Measurements from ENCODE around the gene GGT5.

Gene GGT5

GRCh38 chr22:24186892-24187670 lies 57.8 kb downstream of the GGT5 start:
- no peak overlapping the region for H3K9ac ChIP-seq
- no peak overlapping the region for H3K27ac ChIP-seq
- H3K4me3 ChIP-seq (IDR thresholded peaks at IDR 0.05; ENCODE audit: insufficient read depth, low read depth, low read length): no peak overlapping the region
- no peak overlapping the region for H3K4me2 ChIP-seq
- no peaks in the 10 kb centered on the region for H3K4me1 ChIP-seq (ENCODE audit: low read depth, poor library complexity, severe bottlenecking)
- no peaks in the 10 kb centered on the region for H3K27me3 ChIP-seq (ENCODE audit: insufficient read depth, low read depth)
- TF ChIP-seq, protein P1, sequence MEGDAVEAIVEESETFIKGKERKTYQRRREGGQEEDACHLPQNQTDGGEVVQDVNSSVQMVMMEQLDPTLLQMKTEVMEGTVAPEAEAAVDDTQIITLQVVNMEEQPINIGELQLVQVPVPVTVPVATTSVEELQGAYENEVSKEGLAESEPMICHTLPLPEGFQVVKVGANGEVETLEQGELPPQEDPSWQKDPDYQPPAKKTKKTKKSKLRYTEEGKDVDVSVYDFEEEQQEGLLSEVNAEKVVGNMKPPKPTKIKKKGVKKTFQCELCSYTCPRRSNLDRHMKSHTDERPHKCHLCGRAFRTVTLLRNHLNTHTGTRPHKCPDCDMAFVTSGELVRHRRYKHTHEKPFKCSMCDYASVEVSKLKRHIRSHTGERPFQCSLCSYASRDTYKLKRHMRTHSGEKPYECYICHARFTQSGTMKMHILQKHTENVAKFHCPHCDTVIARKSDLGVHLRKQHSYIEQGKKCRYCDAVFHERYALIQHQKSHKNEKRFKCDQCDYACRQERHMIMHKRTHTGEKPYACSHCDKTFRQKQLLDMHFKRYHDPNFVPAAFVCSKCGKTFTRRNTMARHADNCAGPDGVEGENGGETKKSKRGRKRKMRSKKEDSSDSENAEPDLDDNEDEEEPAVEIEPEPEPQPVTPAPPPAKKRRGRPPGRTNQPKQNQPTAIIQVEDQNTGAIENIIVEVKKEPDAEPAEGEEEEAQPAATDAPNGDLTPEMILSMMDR (conservative IDR thresholded peaks at IDR 0.05; ENCODE audit: low read depth, low read length): no peak
- no peaks in the 10 kb centered on the region for H3K36me3 ChIP-seq (ENCODE audit: insufficient read depth)
- H3K79me2 ChIP-seq (ENCODE audit: insufficient read depth, low read depth): no peaks in the 10 kb centered on the region
- no peaks in the 10 kb centered on the region for H4K20me1 ChIP-seq (ENCODE audit: insufficient read depth)
- H2AFZ ChIP-seq (ENCODE audit: low read depth): no peak overlapping the region

- TF ChIP-seq, protein P1 (conservative IDR thresholded peaks at IDR 0.05; ENCODE audit: low read depth, low read length): no peak
- Histone ChIP-seq H3K4me1 (ENCODE audit: low read depth, poor library complexity, severe bottlenecking) (no peaks in the 10 kb centered on the region), H3K9ac (no peak overlapping the region), H3K27me3 (ENCODE audit: insufficient read depth, low read depth) (no peaks in the 10 kb centered on the region), H3K79me2 (ENCODE audit: insufficient read depth, low read depth) (no peaks in the 10 kb centered on the region), H3K36me3 (ENCODE audit: insufficient read depth) (no peaks in the 10 kb centered on the region), H3K4me2 (no peak overlapping the region), H3K27ac (no peak overlapping the region), H4K20me1 (ENCODE audit: insufficient read depth) (no peaks in the 10 kb centered on the region), H2AFZ (ENCODE audit: low read depth) (no peak overlapping the region), H3K4me3 (IDR thresholded peaks at IDR 0.05; ENCODE audit: insufficient read depth, low read depth, low read length) (no peak overlapping the region)
These were observed 58.5 kb downstream of the GGT5 start for GRCh38 chr22:24186352-24186740.

- Histone ChIP-seq H3K4me2 (no peak overlapping the region), H3K9ac (no peak overlapping the region), H3K79me2 (ENCODE audit: insufficient read depth, low read depth) (no peaks in the 10 kb centered on the region), H2AFZ (ENCODE audit: low read depth) (no peak overlapping the region), H3K4me3 (IDR thresholded peaks at IDR 0.05; ENCODE audit: insufficient read depth, low read depth, low read length) (no peak overlapping the region), H3K4me1 (ENCODE audit: low read depth, poor library complexity, severe bottlenecking) (no peaks in the 10 kb centered on the region), H4K20me1 (ENCODE audit: insufficient read depth) (no peaks in the 10 kb centered on the region), H3K27ac (no peak overlapping the region), H3K36me3 (ENCODE audit: insufficient read depth) (no peaks in the 10 kb centered on the region), H3K27me3 (ENCODE audit: insufficient read depth, low read depth) (no peaks in the 10 kb centered on the region)
- TF ChIP-seq, protein P1 (conservative IDR thresholded peaks at IDR 0.05; ENCODE audit: low read depth, low read length): no peak
These were observed 59.2 kb downstream of the GGT5 start for GRCh38 chr22:24185501-24186351.

DNA sequence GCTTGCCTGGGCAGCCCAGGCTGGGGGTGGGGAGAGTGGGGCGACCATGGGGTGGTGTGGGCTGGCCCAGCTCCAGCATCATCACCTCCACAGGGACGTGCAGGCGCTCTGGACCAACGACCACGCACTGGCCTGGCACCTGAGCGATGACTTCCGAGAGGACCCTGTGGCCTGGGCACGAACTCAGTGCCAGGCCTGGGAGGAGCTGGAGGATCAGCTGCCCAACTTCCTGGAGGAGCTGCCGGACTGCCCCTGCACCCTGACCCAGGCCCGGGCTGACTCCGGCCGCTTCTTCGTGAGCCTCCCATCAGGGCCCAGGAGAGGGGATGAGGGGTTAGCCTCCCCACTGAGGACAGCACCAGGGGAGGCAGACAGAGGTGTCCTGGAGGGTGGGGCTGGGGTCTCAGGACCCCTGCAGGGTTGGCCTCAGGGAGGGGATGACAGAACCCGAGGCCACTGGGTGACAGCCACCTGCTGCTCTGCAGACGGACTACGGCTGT lies 59.8 kb downstream of the GGT5 start:
- no peak overlapping the region for H3K4me2 ChIP-seq
- no peaks in the 10 kb centered on the region for H3K27me3 ChIP-seq (ENCODE audit: insufficient read depth, low read depth)
- no peak overlapping the region for H3K4me3 ChIP-seq (IDR thresholded peaks at IDR 0.05; ENCODE audit: insufficient read depth, low read depth, low read length)
- TF ChIP-seq, protein P1 (conservative IDR thresholded peaks at IDR 0.05; ENCODE audit: low read depth, low read length): no peak
- H3K4me1 ChIP-seq (ENCODE audit: low read depth, poor library complexity, severe bottlenecking): no peaks in the 10 kb centered on the region
- H3K36me3 ChIP-seq (ENCODE audit: insufficient read depth): no peaks in the 10 kb centered on the region
- no peak overlapping the region for H2AFZ ChIP-seq (ENCODE audit: low read depth)
- H4K20me1 ChIP-seq (ENCODE audit: insufficient read depth): no peaks in the 10 kb centered on the region
- H3K79me2 ChIP-seq (ENCODE audit: insufficient read depth, low read depth): no peaks in the 10 kb centered on the region
- H3K27ac ChIP-seq: no peak overlapping the region
- no peak overlapping the region for H3K9ac ChIP-seq
